ENCODE results near the gene PTGIR. TPM values are rescaled to one million over a fixed set of nuclear protein-coding genes. Genes with fewer than 3 reads are reported as not detected.

The PTGIR gene
- total RNA-seq, 1 donor from 2014 or later = 12.6 TPM

DNA sequence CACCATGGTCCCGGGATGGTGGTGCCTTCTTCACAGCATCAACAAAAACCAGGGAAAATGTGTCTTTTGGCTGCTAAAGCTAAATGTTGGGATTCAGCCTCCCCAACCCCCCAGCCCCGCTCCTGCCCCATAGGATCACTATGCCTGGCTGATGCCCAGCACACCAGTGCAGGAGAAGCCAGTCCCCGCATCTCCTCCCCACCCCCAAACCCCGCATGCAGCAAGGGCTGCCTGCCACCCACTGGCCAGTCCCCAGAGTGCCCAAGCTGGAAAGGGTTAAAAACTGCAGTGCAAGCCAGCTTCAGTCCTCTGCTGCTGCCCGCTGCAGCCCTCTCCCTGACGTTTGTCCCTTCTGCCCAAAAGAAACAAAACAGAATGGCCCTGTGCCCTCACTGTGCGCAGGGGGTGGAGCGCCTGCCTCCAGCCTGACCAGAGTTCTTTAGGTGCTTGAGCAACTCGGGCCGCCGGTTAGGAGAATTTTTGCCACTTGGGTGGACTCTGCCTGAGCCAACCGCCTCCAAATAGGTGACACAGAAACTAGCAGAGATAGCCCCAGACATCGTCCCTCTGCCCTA lies 20.0 kb downstream of the PTGIR start:
- Histone ChIP-seq H3K27ac (no peak overlapping the region), H3K4me3 (no peak overlapping the region), H3K27me3 (no peaks in the 10 kb centered on the region), H3K4me1 (peaks cover 27% of the 10 kb centered on the region), H3K9me3 (no peaks in the 10 kb centered on the region), H3K36me3 (peaks cover 46% of the 10 kb centered on the region)
- DNase-seq (peak; percentile 42), ATAC-seq (no peak)
- intact Hi-C loops (cut with DNase I) = loop anchor here (5.0 kb wide), 1 partner anchor 67 kb away; no protein-coding TSS in a partner anchor
- TF ChIP-seq, protein P1, sequence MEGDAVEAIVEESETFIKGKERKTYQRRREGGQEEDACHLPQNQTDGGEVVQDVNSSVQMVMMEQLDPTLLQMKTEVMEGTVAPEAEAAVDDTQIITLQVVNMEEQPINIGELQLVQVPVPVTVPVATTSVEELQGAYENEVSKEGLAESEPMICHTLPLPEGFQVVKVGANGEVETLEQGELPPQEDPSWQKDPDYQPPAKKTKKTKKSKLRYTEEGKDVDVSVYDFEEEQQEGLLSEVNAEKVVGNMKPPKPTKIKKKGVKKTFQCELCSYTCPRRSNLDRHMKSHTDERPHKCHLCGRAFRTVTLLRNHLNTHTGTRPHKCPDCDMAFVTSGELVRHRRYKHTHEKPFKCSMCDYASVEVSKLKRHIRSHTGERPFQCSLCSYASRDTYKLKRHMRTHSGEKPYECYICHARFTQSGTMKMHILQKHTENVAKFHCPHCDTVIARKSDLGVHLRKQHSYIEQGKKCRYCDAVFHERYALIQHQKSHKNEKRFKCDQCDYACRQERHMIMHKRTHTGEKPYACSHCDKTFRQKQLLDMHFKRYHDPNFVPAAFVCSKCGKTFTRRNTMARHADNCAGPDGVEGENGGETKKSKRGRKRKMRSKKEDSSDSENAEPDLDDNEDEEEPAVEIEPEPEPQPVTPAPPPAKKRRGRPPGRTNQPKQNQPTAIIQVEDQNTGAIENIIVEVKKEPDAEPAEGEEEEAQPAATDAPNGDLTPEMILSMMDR (IDR thresholded peaks at IDR 0.05) = no peak

GRCh38 chr19:46603752-46604231 lies 21.1 kb downstream of the PTGIR start:
- ATAC-seq = no peak
- intact Hi-C loops (cut with DNase I) = no loop called here
- TF ChIP-seq, protein P1 (IDR thresholded peaks at IDR 0.05) = no peak
- peak; percentile 50 for DNase-seq
- no peaks in the 10 kb centered on the region for H3K27me3 ChIP-seq
- H3K4me3 ChIP-seq = peak overlapping the region; percentile 95
- peaks cover 36% of the 10 kb centered on the region for H3K36me3 ChIP-seq
- no peak overlapping the region for H3K27ac ChIP-seq
- H3K4me1 ChIP-seq = peaks cover 27% of the 10 kb centered on the region
- H3K9me3 ChIP-seq = no peaks in the 10 kb centered on the region

DNA sequence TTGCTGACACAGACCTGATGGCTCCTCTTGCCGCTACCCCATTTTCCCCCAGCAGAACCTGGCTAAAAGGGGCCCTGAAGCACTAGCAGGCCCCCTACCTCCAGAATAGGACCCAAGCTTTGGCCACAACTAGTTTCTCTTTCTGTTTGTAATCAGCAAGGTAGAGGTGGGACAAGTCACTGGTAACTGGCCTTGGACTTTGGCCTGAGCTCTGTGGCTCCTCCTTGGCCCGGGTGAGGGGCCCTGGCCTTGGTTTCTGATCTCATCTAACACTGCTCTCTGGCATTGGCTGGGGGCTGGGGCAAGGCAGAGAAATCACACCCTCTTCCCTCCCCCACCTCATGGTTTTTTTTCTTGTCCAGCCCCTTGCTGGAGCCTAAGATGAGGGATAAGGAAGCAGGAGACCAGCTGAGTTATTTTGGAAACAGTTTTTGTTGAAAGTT lies 21.7 kb downstream of the PTGIR start:
- Histone ChIP-seq H3K9me3 (no peaks in the 10 kb centered on the region), H3K36me3 (peaks cover 30% of the 10 kb centered on the region), H3K27ac (peak overlapping the region; percentile 18), H3K4me1 (peaks cover 27% of the 10 kb centered on the region), H3K27me3 (no peaks in the 10 kb centered on the region), H3K4me3 (peak overlapping the region; percentile 95)
- DNase-seq (peak; percentile 33), ATAC-seq (no peak)
- intact Hi-C loops (cut with DNase I) = no loop called here
- TF ChIP-seq, protein P1 (IDR thresholded peaks at IDR 0.05) = no peak

DNA sequence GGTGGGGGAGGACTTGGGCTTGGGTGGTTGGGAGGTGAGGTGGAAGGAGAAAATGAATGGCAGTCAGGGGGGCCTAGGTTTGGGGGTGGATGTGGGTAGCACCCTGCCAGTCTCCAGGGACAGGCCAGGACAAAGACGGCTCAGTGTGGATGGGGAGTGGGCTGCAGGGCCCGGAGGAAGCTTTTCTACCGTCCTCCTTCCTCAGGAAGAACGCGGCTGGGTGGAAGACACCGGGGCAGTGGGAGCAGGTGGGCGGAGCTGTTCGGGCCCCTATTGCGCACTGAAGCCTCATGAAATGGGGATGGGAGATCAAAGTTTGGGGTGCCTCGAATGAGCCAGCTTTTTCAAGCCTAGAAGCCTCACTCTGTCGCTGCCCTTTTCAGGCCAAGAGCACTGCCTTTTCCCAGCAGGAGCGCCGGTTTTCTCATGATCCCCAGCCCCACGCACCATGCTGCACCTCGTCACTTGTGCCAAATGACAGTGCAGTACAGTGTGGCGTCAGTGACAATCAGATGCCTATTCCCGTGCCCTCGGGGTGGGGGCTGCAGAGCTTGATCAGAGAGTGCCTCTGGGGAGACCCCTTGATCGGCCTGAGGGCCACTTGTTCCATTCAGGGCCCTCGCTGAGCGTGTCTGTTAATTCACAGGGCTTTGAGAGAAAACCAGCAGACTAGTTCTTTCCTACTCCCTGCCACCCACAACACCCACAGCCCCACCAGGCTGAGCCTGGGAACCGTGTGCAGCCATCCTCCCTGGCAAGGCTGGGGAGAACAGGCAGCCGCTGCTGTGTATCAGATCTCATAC lies 22.3 kb downstream of the PTGIR start:
- Histone ChIP-seq H3K36me3 (peaks cover 24% of the 10 kb centered on the region), H3K27ac (peak overlapping the region; percentile 18), H3K4me3 (peak overlapping the region; percentile 95), H3K9me3 (no peaks in the 10 kb centered on the region), H3K4me1 (peaks cover 27% of the 10 kb centered on the region), H3K27me3 (no peaks in the 10 kb centered on the region)
- intact Hi-C loops (cut with DNase I) = no loop called here
- TF ChIP-seq, protein P1 (IDR thresholded peaks at IDR 0.05) = no peak
- peak; percentile 67 for DNase-seq
- no peak for ATAC-seq

DNA sequence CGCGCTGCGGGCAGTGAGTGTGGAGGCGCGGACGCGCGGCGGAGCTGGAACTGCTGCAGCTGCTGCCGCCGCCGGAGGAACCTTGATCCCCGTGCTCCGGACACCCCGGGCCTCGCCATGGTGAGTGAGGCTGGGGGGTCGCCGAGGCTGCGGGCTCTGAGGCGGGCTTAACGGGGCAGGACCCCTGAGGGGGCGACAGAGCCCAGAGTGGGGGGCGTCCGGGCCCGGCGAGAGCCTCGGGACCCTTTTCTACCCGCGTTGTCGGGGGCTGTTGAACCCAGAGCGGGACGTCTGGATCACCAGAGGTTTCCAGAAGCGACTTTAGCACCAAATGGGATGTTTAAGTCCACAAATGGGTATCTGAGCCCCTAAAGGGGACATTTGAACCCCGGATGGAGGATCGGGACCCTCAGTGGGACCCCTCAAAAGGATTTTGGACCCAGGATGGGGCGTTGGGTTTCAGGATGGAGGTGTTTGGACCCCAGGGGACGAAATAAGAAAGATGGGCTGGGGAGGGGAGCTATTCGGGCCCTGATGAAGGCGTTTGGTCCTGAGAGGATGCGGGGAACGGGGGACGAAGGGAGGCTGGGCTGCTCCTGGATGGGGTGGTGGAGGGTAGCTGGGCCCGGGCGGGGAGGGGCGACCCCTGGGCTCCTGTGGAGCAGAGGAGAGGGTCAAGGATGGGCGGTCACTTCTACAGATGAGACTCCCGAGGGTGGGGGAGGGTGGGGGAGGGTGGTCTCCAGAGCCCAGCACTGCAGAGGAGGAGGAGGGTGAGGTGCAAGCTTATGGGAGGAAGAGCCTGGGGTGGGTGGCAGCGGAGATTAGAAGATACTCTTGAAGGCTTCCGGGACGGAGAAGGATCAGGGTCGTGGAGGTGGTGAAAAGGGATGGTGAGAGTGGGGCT lies 23.3 kb downstream of the PTGIR start, which contains the start of gene CALM3:
CALM3 (plus strand) TSS at position 13 of the 907 bp plus-strand sequence; CDS start at position 118, 105 bp downstream.
- Histone ChIP-seq H3K27me3 (no peaks in the 10 kb centered on the region), H3K27ac (peak within 1 kb of the TSS; percentile 100), H3K4me1 (peaks cover 27% of the 10 kb centered on the region), H3K36me3 (peaks cover 13% of the 10 kb centered on the region), H3K4me3 (peak within 1 kb of the TSS; percentile 95), H3K9me3 (no peaks in the 10 kb centered on the region)
- TF ChIP-seq, protein P1 (IDR thresholded peaks at IDR 0.05) = no peak
- peak; percentile 72 for DNase-seq
- ATAC-seq = no peak
- intact Hi-C loops (cut with DNase I) = no loop called here
